ENCODE measurements around the gene ARHGAP32. TPM values are rescaled to one million over a fixed set of nuclear protein-coding genes. Genes with fewer than 3 reads are reported as not detected.

Gene ARHGAP32
- total RNA-seq, 1 donor from 2014 or later, result 15.2 TPM

DNA sequence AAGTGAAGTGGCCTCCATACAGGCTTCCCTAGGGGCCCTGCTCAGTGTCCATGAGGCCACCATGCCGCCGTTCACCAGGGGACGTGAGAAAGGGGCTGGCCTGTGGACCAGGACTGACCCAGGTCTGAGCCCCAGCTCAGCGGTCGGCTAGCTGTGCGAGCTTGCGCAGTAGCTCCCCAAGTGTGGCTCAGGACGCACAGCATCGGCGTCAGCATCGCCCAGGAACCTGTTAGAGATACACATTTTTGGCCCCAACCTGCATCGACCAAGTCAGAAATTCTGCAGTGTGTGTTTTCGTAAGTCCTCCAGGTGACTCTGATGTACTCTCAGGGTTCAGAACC is 249.9 kb downstream of the ARHGAP32 start:
- no peak for DNase-seq (ENCODE audit: extremely low spot score, unreplicated experiment)
- H3K27ac Mint-ChIP-seq (ENCODE audit: unreplicated experiment), result no peak overlapping the region
- H3K27me3 Mint-ChIP-seq (ENCODE audit: unreplicated experiment), result peaks cover 25% of the 10 kb centered on the region
- TF ChIP-seq, protein P1, sequence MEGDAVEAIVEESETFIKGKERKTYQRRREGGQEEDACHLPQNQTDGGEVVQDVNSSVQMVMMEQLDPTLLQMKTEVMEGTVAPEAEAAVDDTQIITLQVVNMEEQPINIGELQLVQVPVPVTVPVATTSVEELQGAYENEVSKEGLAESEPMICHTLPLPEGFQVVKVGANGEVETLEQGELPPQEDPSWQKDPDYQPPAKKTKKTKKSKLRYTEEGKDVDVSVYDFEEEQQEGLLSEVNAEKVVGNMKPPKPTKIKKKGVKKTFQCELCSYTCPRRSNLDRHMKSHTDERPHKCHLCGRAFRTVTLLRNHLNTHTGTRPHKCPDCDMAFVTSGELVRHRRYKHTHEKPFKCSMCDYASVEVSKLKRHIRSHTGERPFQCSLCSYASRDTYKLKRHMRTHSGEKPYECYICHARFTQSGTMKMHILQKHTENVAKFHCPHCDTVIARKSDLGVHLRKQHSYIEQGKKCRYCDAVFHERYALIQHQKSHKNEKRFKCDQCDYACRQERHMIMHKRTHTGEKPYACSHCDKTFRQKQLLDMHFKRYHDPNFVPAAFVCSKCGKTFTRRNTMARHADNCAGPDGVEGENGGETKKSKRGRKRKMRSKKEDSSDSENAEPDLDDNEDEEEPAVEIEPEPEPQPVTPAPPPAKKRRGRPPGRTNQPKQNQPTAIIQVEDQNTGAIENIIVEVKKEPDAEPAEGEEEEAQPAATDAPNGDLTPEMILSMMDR (IDR thresholded peaks at IDR 0.05), result no peak
- no peaks in the 10 kb centered on the region for H3K4me1 Mint-ChIP-seq (ENCODE audit: unreplicated experiment)
- H3K9me3 Mint-ChIP-seq (ENCODE audit: unreplicated experiment), result no peaks in the 10 kb centered on the region
- H3K4me3 Mint-ChIP-seq (ENCODE audit: unreplicated experiment), result no peak overlapping the region
- H3K36me3 Mint-ChIP-seq (ENCODE audit: unreplicated experiment), result no peaks in the 10 kb centered on the region

DNA sequence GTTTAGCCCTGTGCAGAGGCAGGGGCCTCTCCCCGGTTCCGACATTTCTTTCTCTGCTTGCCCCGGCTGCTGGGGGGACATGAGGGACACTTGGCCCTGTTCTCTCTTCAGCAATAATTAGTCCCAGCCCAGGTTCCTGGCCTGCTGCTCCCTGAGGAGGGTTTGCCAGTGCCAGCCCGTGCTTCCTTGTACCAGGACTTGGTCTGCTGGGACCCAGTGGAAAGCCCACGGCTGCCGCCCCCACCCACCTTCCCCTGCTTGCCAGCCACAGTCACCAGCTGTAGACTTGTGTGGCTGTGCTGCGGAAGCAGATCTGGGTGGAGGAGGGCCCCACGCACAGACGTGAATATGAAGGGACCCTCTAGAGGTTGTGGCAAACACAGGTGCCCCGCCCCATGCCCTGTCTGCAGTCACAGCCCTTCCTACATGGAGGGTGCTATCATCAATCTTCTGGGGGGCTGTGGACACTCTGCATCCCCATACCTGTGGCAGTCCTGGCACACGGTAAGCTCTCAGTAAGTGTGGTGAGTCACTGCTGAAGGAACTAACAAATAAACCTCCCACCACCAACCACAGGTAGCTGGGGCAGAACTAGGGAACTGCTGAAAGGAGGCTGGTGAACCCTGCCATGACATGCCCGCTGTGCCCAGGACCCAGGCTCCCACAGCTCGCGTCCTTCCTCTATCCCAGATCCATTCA is 250.4 kb downstream of the ARHGAP32 start:
- H3K4me3 Mint-ChIP-seq (ENCODE audit: unreplicated experiment), result no peak overlapping the region
- TF ChIP-seq, protein P1 (IDR thresholded peaks at IDR 0.05), result no peak
- no peaks in the 10 kb centered on the region for H3K9me3 Mint-ChIP-seq (ENCODE audit: unreplicated experiment)
- H3K27me3 Mint-ChIP-seq (ENCODE audit: unreplicated experiment), result peaks cover 25% of the 10 kb centered on the region
- no peak for DNase-seq (ENCODE audit: extremely low spot score, unreplicated experiment)
- H3K36me3 Mint-ChIP-seq (ENCODE audit: unreplicated experiment), result no peaks in the 10 kb centered on the region
- H3K4me1 Mint-ChIP-seq (ENCODE audit: unreplicated experiment), result no peaks in the 10 kb centered on the region
- no peak overlapping the region for H3K27ac Mint-ChIP-seq (ENCODE audit: unreplicated experiment)

DNA sequence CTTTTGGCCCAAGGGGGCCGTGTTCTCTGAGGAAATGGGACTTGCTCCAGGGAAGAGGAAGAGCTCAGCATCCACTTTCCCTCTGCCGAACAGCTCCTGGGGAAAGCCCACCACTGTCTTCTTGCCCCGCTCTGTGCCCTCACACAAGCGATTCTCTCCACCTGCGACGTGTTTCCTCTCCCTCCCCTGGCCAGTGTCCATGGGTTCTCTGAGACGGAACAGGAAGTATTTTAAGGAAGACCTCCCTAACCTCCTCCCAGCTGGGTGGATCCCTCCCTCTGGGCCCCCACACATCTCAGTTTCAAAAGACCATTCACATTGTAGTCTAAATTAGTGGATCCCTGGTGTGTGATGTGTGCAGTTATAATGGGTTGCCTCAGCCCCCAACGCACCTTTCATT is 251.0 kb downstream of the ARHGAP32 start:
- TF ChIP-seq, protein P1 (IDR thresholded peaks at IDR 0.05), result no peak
- Mint-ChIP-seq H3K36me3 (ENCODE audit: unreplicated experiment) (no peaks in the 10 kb centered on the region), H3K4me1 (ENCODE audit: unreplicated experiment) (no peaks in the 10 kb centered on the region), H3K9me3 (ENCODE audit: unreplicated experiment) (no peaks in the 10 kb centered on the region), H3K27me3 (ENCODE audit: unreplicated experiment) (peaks cover 23% of the 10 kb centered on the region), H3K27ac (ENCODE audit: unreplicated experiment) (no peak overlapping the region), H3K4me3 (ENCODE audit: unreplicated experiment) (no peak overlapping the region)
- DNase-seq (ENCODE audit: extremely low spot score, unreplicated experiment), result no peak

GRCh38 chr11:128940603-128941002 is 251.5 kb downstream of the ARHGAP32 start:
- no peak for DNase-seq (ENCODE audit: extremely low spot score, unreplicated experiment)
- Mint-ChIP-seq H3K36me3 (ENCODE audit: unreplicated experiment) (no peaks in the 10 kb centered on the region), H3K27me3 (ENCODE audit: unreplicated experiment) (peaks cover 23% of the 10 kb centered on the region), H3K4me1 (ENCODE audit: unreplicated experiment) (no peaks in the 10 kb centered on the region), H3K27ac (ENCODE audit: unreplicated experiment) (no peak overlapping the region), H3K9me3 (ENCODE audit: unreplicated experiment) (no peaks in the 10 kb centered on the region), H3K4me3 (ENCODE audit: unreplicated experiment) (no peak overlapping the region)
- TF ChIP-seq, protein P1 (IDR thresholded peaks at IDR 0.05), result no peak

GRCh38 chr11:128940156-128940555 is 252.0 kb downstream of the ARHGAP32 start:
- Mint-ChIP-seq H3K9me3 (ENCODE audit: unreplicated experiment) (no peaks in the 10 kb centered on the region), H3K36me3 (ENCODE audit: unreplicated experiment) (no peaks in the 10 kb centered on the region), H3K27ac (ENCODE audit: unreplicated experiment) (no peak overlapping the region), H3K4me3 (ENCODE audit: unreplicated experiment) (no peak overlapping the region), H3K27me3 (ENCODE audit: unreplicated experiment) (peaks cover 23% of the 10 kb centered on the region), H3K4me1 (ENCODE audit: unreplicated experiment) (no peaks in the 10 kb centered on the region)
- TF ChIP-seq, protein P1 (IDR thresholded peaks at IDR 0.05), result no peak
- DNase-seq (ENCODE audit: extremely low spot score, unreplicated experiment), result no peak

All from osteocyte (in vitro differentiated cells).